Measurements from ENCODE around the gene DMXL1.
"Not testable (repeated sequence)": the region's sequence is repeated elsewhere in the genome, so short reads cannot be mapped to it uniquely, and the experiment has no call there.

The DMXL1 gene

GRCh38 chr5:119123280-119123679 is 52.4 kb downstream of the DMXL1 start:
- no peak for DNase-seq

GRCh38 chr5:119129770-119130169 is 58.9 kb downstream of the DMXL1 start:
- DNase-seq, result no peak

- no peak for DNase-seq
Measured at GRCh38 chr5:119131530-119132304, 60.8 kb downstream of the DMXL1 start.

GRCh38 chr5:119135743-119136142 is 64.9 kb downstream of the DMXL1 start:
- not testable (repeated sequence) for DNase-seq

- DNase-seq, result no peak
Measured at GRCh38 chr5:119136666-119137318, 65.9 kb downstream of the DMXL1 start.

GRCh38 chr5:119153629-119154028 is 82.7 kb downstream of the DMXL1 start:
- no peak for DNase-seq

- no peak for DNase-seq
Measured at GRCh38 chr5:119158144-119158543, 87.3 kb downstream of the DMXL1 start.

- no peak for DNase-seq
Measured at GRCh38 chr5:119161430-119161829, 90.5 kb downstream of the DMXL1 start.

GRCh38 chr5:119166026-119166425 is 95.1 kb downstream of the DMXL1 start:
- DNase-seq, result no peak

GRCh38 chr5:119168401-119168800 is 97.5 kb downstream of the DMXL1 start:
- DNase-seq, result no peak

GRCh38 chr5:119171686-119172085 is 100.8 kb downstream of the DMXL1 start:
- DNase-seq, result no peak

- no peak for DNase-seq
Measured at GRCh38 chr5:119174578-119175163, 103.8 kb downstream of the DMXL1 start.

GRCh38 chr5:119176785-119177184 is 105.9 kb downstream of the DMXL1 start:
- no peak for DNase-seq

- no peak for DNase-seq
Measured at GRCh38 chr5:119177226-119177625, 106.3 kb downstream of the DMXL1 start.

GRCh38 chr5:119178435-119178834 is 107.5 kb downstream of the DMXL1 start:
- DNase-seq, result no peak

- DNase-seq, result no peak
Measured at GRCh38 chr5:119179857-119180641, 109.2 kb downstream of the DMXL1 start.

GRCh38 chr5:119185512-119185911 is 114.6 kb downstream of the DMXL1 start:
- DNase-seq, result not testable (repeated sequence)

- DNase-seq, result no peak
Measured at GRCh38 chr5:119187776-119188529, 117.1 kb downstream of the DMXL1 start.

GRCh38 chr5:119190470-119191095 is 119.7 kb downstream of the DMXL1 start:
- no peak for DNase-seq

GRCh38 chr5:119191944-119192343 is 121.1 kb downstream of the DMXL1 start:
- no peak for DNase-seq

GRCh38 chr5:119200795-119201194 is 129.9 kb downstream of the DMXL1 start:
- no peak for DNase-seq

- DNase-seq, result no peak
Measured at GRCh38 chr5:119207105-119207504, 136.2 kb downstream of the DMXL1 start.
